ENCODE data around the gene GARIN5A. TPM values are rescaled to one million over a fixed set of nuclear protein-coding genes. Genes with fewer than 3 reads are reported as not detected.

The GARIN5A gene
- total and polyA plus RNA-seq, 9 of the 15 experiments (the other 6 are each of a cell fraction or from before 2014, with no cell fraction given) = 0.10 to 0.82 (median 0.23) TPM; not detected in 2

DNA sequence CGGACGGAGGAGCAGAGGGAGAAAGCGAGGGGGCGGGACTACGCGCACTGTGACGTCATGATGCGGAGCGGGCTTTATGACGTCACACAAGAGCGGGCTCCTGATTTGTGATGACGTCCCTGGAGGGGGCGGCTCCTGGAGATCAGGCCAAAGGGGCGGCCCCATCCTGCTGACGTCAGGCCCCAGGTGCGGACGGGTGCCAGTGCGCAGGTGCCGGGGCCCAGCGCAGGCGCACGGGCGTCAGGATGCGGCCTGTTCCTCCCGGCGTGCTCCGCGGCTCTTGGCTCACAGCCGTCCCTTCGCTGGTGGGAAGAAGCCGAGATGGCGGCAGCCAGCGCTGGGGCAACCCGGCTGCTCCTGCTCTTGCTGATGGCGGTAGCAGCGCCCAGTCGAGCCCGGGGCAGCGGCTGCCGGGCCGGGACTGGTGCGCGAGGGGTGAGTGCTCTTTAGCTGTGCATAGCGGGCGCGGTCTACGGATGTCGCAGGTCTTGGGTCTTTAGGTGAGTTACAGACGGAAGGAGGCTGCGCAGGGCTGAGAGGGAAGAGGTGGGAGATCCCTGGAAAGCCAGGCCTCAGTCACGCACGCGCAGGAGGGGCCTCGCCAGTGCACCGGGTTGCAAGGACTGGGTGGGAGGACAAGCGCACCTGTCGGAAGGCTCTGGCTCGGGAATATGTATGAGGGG, at the start of gene GARIN5A, which contains the start of gene EMC10 (continued):
- TF ChIP-seq, protein P1, sequence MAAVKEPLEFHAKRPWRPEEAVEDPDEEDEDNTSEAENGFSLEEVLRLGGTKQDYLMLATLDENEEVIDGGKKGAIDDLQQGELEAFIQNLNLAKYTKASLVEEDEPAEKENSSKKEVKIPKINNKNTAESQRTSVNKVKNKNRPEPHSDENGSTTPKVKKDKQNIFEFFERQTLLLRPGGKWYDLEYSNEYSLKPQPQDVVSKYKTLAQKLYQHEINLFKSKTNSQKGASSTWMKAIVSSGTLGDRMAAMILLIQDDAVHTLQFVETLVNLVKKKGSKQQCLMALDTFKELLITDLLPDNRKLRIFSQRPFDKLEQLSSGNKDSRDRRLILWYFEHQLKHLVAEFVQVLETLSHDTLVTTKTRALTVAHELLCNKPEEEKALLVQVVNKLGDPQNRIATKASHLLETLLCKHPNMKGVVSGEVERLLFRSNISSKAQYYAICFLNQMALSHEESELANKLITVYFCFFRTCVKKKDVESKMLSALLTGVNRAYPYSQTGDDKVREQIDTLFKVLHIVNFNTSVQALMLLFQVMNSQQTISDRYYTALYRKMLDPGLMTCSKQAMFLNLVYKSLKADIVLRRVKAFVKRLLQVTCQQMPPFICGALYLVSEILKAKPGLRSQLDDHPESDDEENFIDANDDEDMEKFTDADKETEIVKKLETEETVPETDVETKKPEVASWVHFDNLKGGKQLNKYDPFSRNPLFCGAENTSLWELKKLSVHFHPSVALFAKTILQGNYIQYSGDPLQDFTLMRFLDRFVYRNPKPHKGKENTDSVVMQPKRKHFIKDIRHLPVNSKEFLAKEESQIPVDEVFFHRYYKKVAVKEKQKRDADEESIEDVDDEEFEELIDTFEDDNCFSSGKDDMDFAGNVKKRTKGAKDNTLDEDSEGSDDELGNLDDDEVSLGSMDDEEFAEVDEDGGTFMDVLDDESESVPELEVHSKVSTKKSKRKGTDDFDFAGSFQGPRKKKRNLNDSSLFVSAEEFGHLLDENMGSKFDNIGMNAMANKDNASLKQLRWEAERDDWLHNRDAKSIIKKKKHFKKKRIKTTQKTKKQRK (IDR thresholded peaks at IDR 0.05; ENCODE audit: borderline replicate concordance, low read depth, low read length) = no peak
- peak; percentile 99 for TF ChIP-seq MEIS2 (IDR thresholded peaks at IDR 0.05; ENCODE audit: partially characterized antibody)
- peak; percentile 76 for TF ChIP-seq ZNF143 (CRISPR knock-in tag; IDR thresholded peaks at IDR 0.05)
- TF ChIP-seq, protein P2, sequence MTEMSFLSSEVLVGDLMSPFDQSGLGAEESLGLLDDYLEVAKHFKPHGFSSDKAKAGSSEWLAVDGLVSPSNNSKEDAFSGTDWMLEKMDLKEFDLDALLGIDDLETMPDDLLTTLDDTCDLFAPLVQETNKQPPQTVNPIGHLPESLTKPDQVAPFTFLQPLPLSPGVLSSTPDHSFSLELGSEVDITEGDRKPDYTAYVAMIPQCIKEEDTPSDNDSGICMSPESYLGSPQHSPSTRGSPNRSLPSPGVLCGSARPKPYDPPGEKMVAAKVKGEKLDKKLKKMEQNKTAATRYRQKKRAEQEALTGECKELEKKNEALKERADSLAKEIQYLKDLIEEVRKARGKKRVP (CRISPR knock-in tag; IDR thresholded peaks at IDR 0.05) = no peak; the same call in 1 of the 2 replicates
- TF ChIP-seq BRD9 (IDR thresholded peaks at IDR 0.05; ENCODE audit: low read depth, partially characterized antibody) = no peak
- no peak for TF ChIP-seq SMARCA4 (IDR thresholded peaks at IDR 0.05)
- no peak for TF ChIP-seq MYC (IDR thresholded peaks at IDR 0.05; ENCODE audit: low read depth, low read length)
- peak; percentile 35; the same call in 1 of the 2 replicates for TF ChIP-seq MYC (CRISPR knock-in tag; IDR thresholded peaks at IDR 0.05; ENCODE audit: borderline replicate concordance, low read depth)
- TF ChIP-seq PCBP1 (IDR thresholded peaks at IDR 0.05; ENCODE audit: low read depth, low read length, poor library complexity, severe bottlenecking) = no peak
- TF ChIP-seq U2AF1 (optimal IDR thresholded peaks at IDR 0.05; ENCODE audit: low read depth, low read length) = no peak
- TF ChIP-seq SLC30A9 (CRISPR knock-in tag; IDR thresholded peaks at IDR 0.05) = no peak
- TF ChIP-seq, protein P3, sequence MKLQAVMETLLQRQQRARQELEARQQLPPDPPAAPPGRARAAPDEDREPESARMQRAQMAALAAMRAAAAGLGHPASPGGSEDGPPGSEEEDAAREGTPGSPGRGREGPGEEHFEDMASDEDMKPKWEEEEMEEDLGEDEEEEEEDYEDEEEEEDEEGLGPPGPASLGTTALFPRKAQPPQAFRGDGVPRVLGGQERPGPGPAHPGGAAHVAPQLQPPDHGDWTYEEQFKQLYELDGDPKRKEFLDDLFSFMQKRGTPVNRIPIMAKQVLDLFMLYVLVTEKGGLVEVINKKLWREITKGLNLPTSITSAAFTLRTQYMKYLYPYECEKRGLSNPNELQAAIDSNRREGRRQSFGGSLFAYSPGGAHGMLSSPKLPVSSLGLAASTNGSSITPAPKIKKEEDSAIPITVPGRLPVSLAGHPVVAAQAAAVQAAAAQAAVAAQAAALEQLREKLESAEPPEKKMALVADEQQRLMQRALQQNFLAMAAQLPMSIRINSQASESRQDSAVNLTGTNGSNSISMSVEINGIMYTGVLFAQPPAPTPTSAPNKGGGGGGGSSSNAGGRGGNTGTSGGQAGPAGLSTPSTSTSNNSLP (IDR thresholded peaks at IDR 0.05; ENCODE audit: borderline replicate concordance, low read depth, low read length) = no peak
- no peak for TF ChIP-seq FOXJ3 (CRISPR knock-in tag; IDR thresholded peaks at IDR 0.05)
- TF ChIP-seq ZBTB7A (IDR thresholded peaks at IDR 0.05; ENCODE audit: borderline replicate concordance, control insufficient read depth, low read depth, low read length) = no peak; the same call in 1 of the 2 replicates
- TF ChIP-seq, protein P4, sequence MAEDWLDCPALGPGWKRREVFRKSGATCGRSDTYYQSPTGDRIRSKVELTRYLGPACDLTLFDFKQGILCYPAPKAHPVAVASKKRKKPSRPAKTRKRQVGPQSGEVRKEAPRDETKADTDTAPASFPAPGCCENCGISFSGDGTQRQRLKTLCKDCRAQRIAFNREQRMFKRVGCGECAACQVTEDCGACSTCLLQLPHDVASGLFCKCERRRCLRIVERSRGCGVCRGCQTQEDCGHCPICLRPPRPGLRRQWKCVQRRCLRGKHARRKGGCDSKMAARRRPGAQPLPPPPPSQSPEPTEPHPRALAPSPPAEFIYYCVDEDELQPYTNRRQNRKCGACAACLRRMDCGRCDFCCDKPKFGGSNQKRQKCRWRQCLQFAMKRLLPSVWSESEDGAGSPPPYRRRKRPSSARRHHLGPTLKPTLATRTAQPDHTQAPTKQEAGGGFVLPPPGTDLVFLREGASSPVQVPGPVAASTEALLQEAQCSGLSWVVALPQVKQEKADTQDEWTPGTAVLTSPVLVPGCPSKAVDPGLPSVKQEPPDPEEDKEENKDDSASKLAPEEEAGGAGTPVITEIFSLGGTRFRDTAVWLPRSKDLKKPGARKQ (CRISPR knock-in tag; IDR thresholded peaks at IDR 0.05) = no peak
- TF ChIP-seq PHF21A (IDR thresholded peaks at IDR 0.05; ENCODE audit: borderline replicate concordance, low read depth) = no peak
- TF ChIP-seq, protein P5, sequence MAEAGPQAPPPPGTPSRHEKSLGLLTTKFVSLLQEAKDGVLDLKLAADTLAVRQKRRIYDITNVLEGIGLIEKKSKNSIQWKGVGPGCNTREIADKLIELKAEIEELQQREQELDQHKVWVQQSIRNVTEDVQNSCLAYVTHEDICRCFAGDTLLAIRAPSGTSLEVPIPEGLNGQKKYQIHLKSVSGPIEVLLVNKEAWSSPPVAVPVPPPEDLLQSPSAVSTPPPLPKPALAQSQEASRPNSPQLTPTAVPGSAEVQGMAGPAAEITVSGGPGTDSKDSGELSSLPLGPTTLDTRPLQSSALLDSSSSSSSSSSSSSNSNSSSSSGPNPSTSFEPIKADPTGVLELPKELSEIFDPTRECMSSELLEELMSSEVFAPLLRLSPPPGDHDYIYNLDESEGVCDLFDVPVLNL (CRISPR knock-in tag; IDR thresholded peaks at IDR 0.05; ENCODE audit: low read depth) = no peak
